ENCODE results near the gene AMBP. TPM values are rescaled to one million over a fixed set of nuclear protein-coding genes. Genes with fewer than 3 reads are reported as not detected.

The AMBP gene
- total RNA-seq (2016; rRNA removed; fragmentation: Illumina TruSeq; extraction: Trizol) (612 and 1,510 TPM in 2 replicates), polyA plus RNA-seq (2011; rRNA removed) (2,580 and 3,919 TPM in 2 replicates), polyA minus RNA-seq (2011; rRNA and poly(A)+ RNA removed; ENCODE audit: low replicate concordance) (0.72 and 924 TPM in 2 replicates), Bru-seq, nascent RNA (percentile 98 among the genes with signal in this experiment), BruChase-seq, experiment 1, labeled RNA remaining after a 6-hour chase (percentile 95 among the genes with signal in this experiment), BruChase-seq, experiment 2, labeled RNA remaining after a 2-hour chase (percentile 97 among the genes with signal in this experiment)
- 264 and 266 TPM in 2 replicates for total RNA-seq (2016; cell fraction: cytosol; rRNA removed; fragmentation: Illumina TruSeq; extraction: Trizol; ENCODE audit: low read depth)
- 610 and 1,558 TPM in 2 replicates for total RNA-seq (2016; cell fraction: insoluble cytoplasmic fraction; rRNA removed; fragmentation: Illumina TruSeq; extraction: Trizol)
- total RNA-seq (2016; cell fraction: membrane; rRNA removed; fragmentation: Illumina TruSeq; extraction: Trizol): 284 and 296 TPM in 2 replicates
- total RNA-seq (2016; cell fraction: nucleus; rRNA removed; fragmentation: Illumina TruSeq; extraction: Trizol): 1,103 and 1,244 TPM in 2 replicates
- polyA plus RNA-seq (2011; cell fraction: cytosol; rRNA removed): 3,676 and 4,547 TPM in 2 replicates
- 1,589 and 2,063 TPM in 2 replicates for polyA plus RNA-seq (2011; cell fraction: nucleus; rRNA removed)
- polyA plus RNA-seq (2012): 2,894 and 3,165 TPM in 2 replicates
- 305 and 334 TPM in 2 replicates for polyA plus RNA-seq (2016; cell fraction: cytosol; fragmentation: Illumina TruSeq; extraction: Trizol; ENCODE audit: low read depth)
- polyA plus RNA-seq (2016; cell fraction: insoluble cytoplasmic fraction; fragmentation: Illumina TruSeq; extraction: Trizol; ENCODE audit: low read depth): 674 and 676 TPM in 2 replicates
- 279 and 293 TPM in 2 replicates for polyA plus RNA-seq (2016; cell fraction: membrane; fragmentation: Illumina TruSeq; extraction: Trizol; ENCODE audit: low read depth)
- 2,037 and 2,236 TPM in 2 replicates for polyA plus RNA-seq (2016; cell fraction: nucleus; fragmentation: Illumina TruSeq; extraction: Trizol; ENCODE audit: insufficient read depth, low read depth)
- 612 and 1,026 TPM in 2 replicates for polyA minus RNA-seq (2011; cell fraction: cytosol; rRNA and poly(A)+ RNA removed)
- 323 and 565 TPM in 2 replicates for polyA minus RNA-seq (2011; cell fraction: nucleus; rRNA and poly(A)+ RNA removed)
- long read RNA-seq, experiment 1, transcript AMBP-201 (10 exons, 1,434 nt): major isoform, 2,965 of 3,336 reads
- long read RNA-seq, experiment 1, partial matches to known transcripts: 113 of 3,336 reads
- long read RNA-seq, experiment 1, other reads (novel, unspliced or antisense): 258 of 3,336 reads
- long read RNA-seq, experiment 2, transcript AMBP-201 (10 exons, 1,434 nt): major isoform, 4,528 of 5,671 reads
- long read RNA-seq, experiment 2, partial matches to known transcripts: 713 of 5,671 reads
- long read RNA-seq, experiment 2, other reads (novel, unspliced or antisense): 430 of 5,671 reads

- Histone ChIP-seq H4K20me1 (ENCODE audit: insufficient read depth, low read length) (peaks cover 33% of the 10 kb centered on the region), H3K27ac (ENCODE audit: extremely low read length, insufficient read depth, low read length) (peak within 1 kb of the TSS; percentile 98), H3K4me2 (ENCODE audit: low read depth, low read length) (peak within 1 kb of the TSS; percentile 97), H3K79me2 (ENCODE audit: insufficient read depth, low read length) (peaks cover 58% of the 10 kb centered on the region), H2AFZ (ENCODE audit: low read length) (no peak within 1 kb of the TSS), H3K9me3 (ENCODE audit: low read length) (no peaks in the 10 kb centered on the region), H3K36me3 (replicated peaks in 1 of 2; ENCODE audit: control insufficient read depth in 1 of 2, insufficient read depth in 2 of 2, low read length in 2 of 2) (peaks cover 14 to 30% of the 10 kb centered on the region in 2 experiments), H3K4me1 (ENCODE audit: insufficient read depth, low read length) (peaks cover 78% of the 10 kb centered on the region), H3K27me3 (ENCODE audit: control insufficient read depth in 1 of 2, insufficient read depth in 2 of 2, low read length in 2 of 2) (no peaks in the 10 kb centered on the region; a peak in 1 of 5 replicates), H3K9ac (ENCODE audit: insufficient read depth, low read depth, low read length) (peak within 1 kb of the TSS; percentile 87), H3K4me3 (replicated peaks in 1 of 3; ENCODE audit: insufficient read depth in 1 of 3, low read depth in 2 of 3, low read length in 3 of 3) (peak within 1 kb of the TSS; percentile 72 to 91 (median 76))
- CTCF ChIA-PET (ENCODE audit: low intra/inter-chr PET ratio, low total read pairs): no interaction called here
- POLR2A ChIA-PET: interaction anchor here (0.6 to 7.4 kb wide), 14 partner anchors 8 to 251 kb away, joined by 3 to 75 read pairs (median 6); partner anchors contain the start of gene KIF12
- intact Hi-C loops (cut with micrococcal nuclease; ENCODE audit: unreplicated experiment) (no loop called here), in situ Hi-C loops (cut with HindIII; ENCODE audit: extremely low pct_ligation_motif_present, low pct_unique_long_range_greater_than_20kb) (no loop called here)
- ATAC-seq: peak; percentile 62
- DNase-seq (ENCODE audit: low spot score): peak; percentile 96
- 0% methylated on average over 8 of the region's 16 CpGs for WGBS (ENCODE audit: low lambda C conversion rate)
- no TSS peak for BruUV-seq (replicated peaks)
- FAIRE-seq: peak; percentile 95
- TF ChIP-seq ZNF180 (CRISPR knock-in tag; IDR thresholded peaks at IDR 0.05; ENCODE audit: borderline replicate concordance, low read depth) (no peak), ZNF512 (CRISPR knock-in tag; IDR thresholded peaks at IDR 0.05) (0 out of 2 replicates have a peak, but pooled peaks have one; percentile 56), ZNF232 (CRISPR knock-in tag; IDR thresholded peaks at IDR 0.05; ENCODE audit: borderline replicate concordance) (peak; percentile 76), ZNF574 (CRISPR knock-in tag; IDR thresholded peaks at IDR 0.05) (peak; percentile 91), ISL2 (CRISPR knock-in tag; IDR thresholded peaks at IDR 0.05) (peak; percentile 94), PHB2 (IDR thresholded peaks at IDR 0.05; ENCODE audit: partially characterized antibody) (no peak), MYPOP (CRISPR knock-in tag; IDR thresholded peaks at IDR 0.05) (no peak), MEIS2 (CRISPR knock-in tag; IDR thresholded peaks at IDR 0.05) (peak; percentile 96), PRMT3 (CRISPR knock-in tag; IDR thresholded peaks at IDR 0.05; ENCODE audit: borderline replicate concordance, low read depth) (0 out of 2 replicates have a peak, but pooled peaks have one; percentile 48), ZEB1 (IDR thresholded peaks at IDR 0.05; ENCODE audit: insufficient replicate concordance, low read depth) (no peak), TBL1XR1 (IDR thresholded peaks at IDR 0.05; ENCODE audit: borderline replicate concordance, low read length, partially characterized antibody) (peak; percentile 90)
These were observed at the start of gene AMBP for GRCh38 chr9:114078021-114078780. Gene AMBP (minus strand): TSS chr9:114078300. CDS start chr9:114078209, 91 bp downstream.
